ENCODE data around the gene SNRPA. TPM values are rescaled to one million over a fixed set of nuclear protein-coding genes. Genes with fewer than 3 reads are reported as not detected.

The SNRPA gene
- total RNA-seq, 1 experiment from 2014 or later = 134 TPM

DNA sequence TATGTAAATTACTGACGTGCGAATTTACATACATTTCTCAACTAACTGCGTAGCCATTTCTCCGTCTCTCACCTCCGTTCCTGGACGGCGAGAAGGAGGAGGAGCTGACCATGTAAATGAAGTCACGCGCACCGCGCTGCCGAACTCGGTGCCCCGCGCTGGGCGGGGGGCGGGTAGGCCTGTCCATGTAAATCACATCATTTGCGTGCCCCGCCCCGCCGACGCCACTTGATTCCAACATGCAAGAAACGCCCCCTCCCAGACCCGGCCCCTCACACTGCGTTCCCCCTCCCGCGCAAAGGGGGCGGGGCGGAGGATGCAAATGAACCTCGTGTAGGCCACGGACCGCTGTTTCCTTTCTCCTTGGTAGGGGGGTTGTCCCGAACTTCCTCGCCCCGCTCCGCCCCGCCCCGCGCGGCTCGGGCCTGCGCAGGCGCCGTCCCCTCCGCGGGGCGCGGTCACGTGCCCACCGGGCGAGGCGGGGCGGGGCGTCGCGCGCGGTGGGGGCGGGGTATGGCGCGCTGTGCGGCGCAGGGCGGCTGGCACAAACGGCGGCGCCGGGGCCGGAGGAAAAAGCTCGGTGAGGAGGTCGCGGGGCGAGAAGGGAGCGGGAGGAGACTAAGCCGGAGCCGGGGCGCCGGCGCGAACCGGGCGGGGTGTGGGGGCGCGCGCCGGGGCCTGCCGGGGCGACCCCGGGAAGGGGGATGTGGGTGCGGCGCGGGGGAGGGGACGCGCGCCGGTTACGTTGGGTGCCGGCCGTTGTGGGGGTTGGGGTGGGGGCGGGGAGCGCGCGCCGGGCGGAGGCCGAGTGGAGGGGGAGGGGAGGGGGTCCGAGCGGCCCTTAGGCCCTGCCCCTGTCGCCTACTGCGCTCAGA, 47.9 kb downstream of the SNRPA start, which contains the start of gene EGLN2:
TSS of gene EGLN2 (plus strand) at position 509 of the 875 bp plus-strand sequence. CDS start 1,382 bp downstream, outside the sequence.
- H3K27me3 Mint-ChIP-seq (ENCODE audit: insufficient read depth, unreplicated experiment) = no peaks in the 10 kb centered on the region
- peaks cover 56% of the 10 kb centered on the region for H3K36me3 Mint-ChIP-seq (ENCODE audit: insufficient read depth, unreplicated experiment)
- H3K27ac Mint-ChIP-seq (ENCODE audit: unreplicated experiment) = peak within 1 kb of the TSS; percentile 96
- peaks cover 15% of the 10 kb centered on the region for H3K4me1 ChIP-seq
- peak within 1 kb of the TSS; percentile 100 for H3K4me3 Mint-ChIP-seq (ENCODE audit: unreplicated experiment)
- no TSS peak for BruUV-seq (replicated peaks)
- ChIA-PET CTCF (interaction anchor here (0.5 to 1.9 kb wide), 15 partner anchors 8 to 405 kb away, joined by 3 to 49 read pairs (median 4); partner anchors contain the start of genes ACTMAP, RAB4B and SNRPA), POLR2A (interaction anchor here (0.6 to 2.8 kb wide), 9 partner anchors 9 to 108 kb away, joined by 3 to 39 read pairs (median 3); partner anchors contain the start of genes ACTMAP, COQ8B, ITPKC and RAB4B)
- no peaks in the 10 kb centered on the region for H3K27me3 ChIP-seq (replicated peaks; ENCODE audit: control insufficient read depth, insufficient read depth, low read length)
- peaks cover 15% of the 10 kb centered on the region for H3K36me3 ChIP-seq (ENCODE audit: control insufficient read depth, insufficient read depth, low read length)
- TF ChIP-seq, protein P1, sequence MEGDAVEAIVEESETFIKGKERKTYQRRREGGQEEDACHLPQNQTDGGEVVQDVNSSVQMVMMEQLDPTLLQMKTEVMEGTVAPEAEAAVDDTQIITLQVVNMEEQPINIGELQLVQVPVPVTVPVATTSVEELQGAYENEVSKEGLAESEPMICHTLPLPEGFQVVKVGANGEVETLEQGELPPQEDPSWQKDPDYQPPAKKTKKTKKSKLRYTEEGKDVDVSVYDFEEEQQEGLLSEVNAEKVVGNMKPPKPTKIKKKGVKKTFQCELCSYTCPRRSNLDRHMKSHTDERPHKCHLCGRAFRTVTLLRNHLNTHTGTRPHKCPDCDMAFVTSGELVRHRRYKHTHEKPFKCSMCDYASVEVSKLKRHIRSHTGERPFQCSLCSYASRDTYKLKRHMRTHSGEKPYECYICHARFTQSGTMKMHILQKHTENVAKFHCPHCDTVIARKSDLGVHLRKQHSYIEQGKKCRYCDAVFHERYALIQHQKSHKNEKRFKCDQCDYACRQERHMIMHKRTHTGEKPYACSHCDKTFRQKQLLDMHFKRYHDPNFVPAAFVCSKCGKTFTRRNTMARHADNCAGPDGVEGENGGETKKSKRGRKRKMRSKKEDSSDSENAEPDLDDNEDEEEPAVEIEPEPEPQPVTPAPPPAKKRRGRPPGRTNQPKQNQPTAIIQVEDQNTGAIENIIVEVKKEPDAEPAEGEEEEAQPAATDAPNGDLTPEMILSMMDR (IDR thresholded peaks at IDR 0.05; ENCODE audit: insufficient read depth in 1 of 2, low read depth in 1 of 2, low read length in 1 of 2, severe bottlenecking in 1 of 2, unreplicated experiment in 1 of 2) = no peak
- H3K4me3 ChIP-seq (ENCODE audit: low read depth, low read length) = peak within 1 kb of the TSS; percentile 97
- DNase-seq = peak; percentile 100
- no peaks in the 10 kb centered on the region for H3K9me3 Mint-ChIP-seq (ENCODE audit: unreplicated experiment)
- intact Hi-C loops (cut with micrococcal nuclease; ENCODE audit: unreplicated experiment) = loop anchor here (1.0 to 2.0 kb wide), 5 partner anchors 21 to 466 kb away; partner anchors contain the start of genes ACTMAP, COQ8B, HNRNPUL1 and ITPKC
- H3K9me3 ChIP-seq = no peaks in the 10 kb centered on the region
- H3K4me1 Mint-ChIP-seq (ENCODE audit: low read depth, unreplicated experiment) = peaks cover 11% of the 10 kb centered on the region

DNA sequence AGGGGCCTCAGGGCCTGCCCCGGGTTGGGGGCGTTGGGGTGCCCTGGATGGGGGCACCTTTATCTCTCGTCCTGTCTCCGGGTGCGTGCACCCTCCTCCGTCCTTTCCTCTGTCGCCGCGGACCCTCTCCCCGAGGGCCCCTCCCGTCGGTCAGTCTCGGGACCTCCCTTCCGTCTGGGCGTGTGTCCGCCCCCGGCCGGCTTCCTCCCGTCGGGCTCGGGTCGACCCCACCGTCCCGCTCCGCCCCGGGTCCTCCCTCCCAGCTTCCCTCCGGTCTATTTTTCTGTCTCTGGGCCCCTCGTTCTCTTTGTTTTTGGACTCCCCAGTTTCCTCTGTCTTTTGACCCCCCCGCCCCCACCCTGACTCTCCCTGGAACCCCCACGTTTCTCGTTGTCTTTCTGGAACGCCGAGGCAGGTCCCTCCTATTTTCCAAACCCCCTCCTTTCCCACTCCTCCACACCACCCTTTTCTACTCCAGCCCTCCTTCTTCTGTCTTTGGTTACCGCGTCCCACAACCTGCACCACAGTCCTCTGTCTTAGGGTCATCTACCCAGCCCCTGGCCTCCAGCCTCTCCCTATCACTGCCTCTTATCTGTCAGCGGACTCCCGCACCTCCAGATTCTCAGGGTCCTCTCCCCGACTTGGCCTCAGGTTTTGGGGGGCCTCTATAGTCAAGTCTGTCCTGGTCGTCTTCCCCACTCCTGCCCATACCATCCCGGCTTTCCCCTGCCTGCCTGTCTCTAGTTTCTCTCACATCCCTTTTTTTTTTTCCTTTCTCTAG, 48.7 kb downstream of the SNRPA start:
- H3K36me3 ChIP-seq (ENCODE audit: control insufficient read depth, insufficient read depth, low read length) = peaks cover 15% of the 10 kb centered on the region
- H3K27me3 ChIP-seq (replicated peaks; ENCODE audit: control insufficient read depth, insufficient read depth, low read length) = no peaks in the 10 kb centered on the region
- Mint-ChIP-seq H3K4me3 (ENCODE audit: unreplicated experiment) (peak overlapping the region; percentile 100), H3K9me3 (ENCODE audit: unreplicated experiment) (no peaks in the 10 kb centered on the region), H3K27ac (ENCODE audit: unreplicated experiment) (peak overlapping the region; percentile 96), H3K36me3 (ENCODE audit: insufficient read depth, unreplicated experiment) (peaks cover 64% of the 10 kb centered on the region), H3K4me1 (ENCODE audit: low read depth, unreplicated experiment) (peaks cover 17% of the 10 kb centered on the region), H3K27me3 (ENCODE audit: insufficient read depth, unreplicated experiment) (no peaks in the 10 kb centered on the region)
- DNase-seq = peak in 1 of 2 experiments; percentile 58
- no TSS peak for BruUV-seq (replicated peaks)
- intact Hi-C loops (cut with micrococcal nuclease; ENCODE audit: unreplicated experiment) = loop anchor here (2.0 kb wide), 3 partner anchors 83 to 465 kb away; partner anchors contain the start of genes COQ8B, HNRNPUL1 and ITPKC
- H3K9me3 ChIP-seq = no peaks in the 10 kb centered on the region
- H3K4me3 ChIP-seq (ENCODE audit: low read depth, low read length) = peak overlapping the region; percentile 97
- ChIA-PET POLR2A (interaction anchor here (1.1 to 2.8 kb wide), 5 partner anchors 11 to 83 kb away, joined by 3 to 39 read pairs (median 7); partner anchors contain the start of genes ACTMAP, COQ8B, ITPKC and RAB4B), CTCF (interaction anchor here (1.5 kb wide), 2 partner anchors 23 to 137 kb away, joined by 5 to 11 read pairs; no protein-coding TSS in a partner anchor)
- TF ChIP-seq, protein P1 (IDR thresholded peaks at IDR 0.05; ENCODE audit: insufficient read depth in 1 of 2, low read depth in 1 of 2, low read length in 1 of 2, severe bottlenecking in 1 of 2, unreplicated experiment in 1 of 2) = no peak
- peaks cover 15% of the 10 kb centered on the region for H3K4me1 ChIP-seq

Measured in Caco-2 (cell line).